ENCODE data around the gene CWC15.
"Not testable (repeated sequence)": the region's sequence is repeated elsewhere in the genome, so short reads cannot be mapped to it uniquely, and the experiment has no call there.

The CWC15 gene

DNA sequence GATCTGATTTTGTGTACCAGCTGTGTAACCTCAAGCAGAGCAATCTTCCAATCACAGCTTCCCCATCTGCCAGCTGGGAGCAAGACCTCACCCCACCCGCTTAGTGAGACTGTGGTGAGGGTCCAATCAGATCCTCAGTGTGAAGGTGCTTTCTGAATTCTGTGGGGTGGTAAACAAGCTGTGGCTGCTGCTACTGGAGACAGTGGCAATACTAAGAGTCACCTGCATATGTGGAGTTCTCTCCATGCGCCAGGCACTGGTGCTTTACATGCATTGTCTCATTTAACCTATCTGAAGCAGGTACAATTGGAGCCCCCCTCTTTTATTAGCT is 50.4 kb downstream of the CWC15 start:
- peaks cover 11% of the 10 kb centered on the region for H3K4me1 ChIP-seq (ENCODE audit: control insufficient read depth, insufficient read depth, low read length, poor library complexity, severe bottlenecking)
- DNase-seq: no peak
- no peaks in the 10 kb centered on the region for H3K27me3 ChIP-seq (replicated peaks; ENCODE audit: control insufficient read depth, insufficient read depth, low read length, poor library complexity, severe bottlenecking)

DNA sequence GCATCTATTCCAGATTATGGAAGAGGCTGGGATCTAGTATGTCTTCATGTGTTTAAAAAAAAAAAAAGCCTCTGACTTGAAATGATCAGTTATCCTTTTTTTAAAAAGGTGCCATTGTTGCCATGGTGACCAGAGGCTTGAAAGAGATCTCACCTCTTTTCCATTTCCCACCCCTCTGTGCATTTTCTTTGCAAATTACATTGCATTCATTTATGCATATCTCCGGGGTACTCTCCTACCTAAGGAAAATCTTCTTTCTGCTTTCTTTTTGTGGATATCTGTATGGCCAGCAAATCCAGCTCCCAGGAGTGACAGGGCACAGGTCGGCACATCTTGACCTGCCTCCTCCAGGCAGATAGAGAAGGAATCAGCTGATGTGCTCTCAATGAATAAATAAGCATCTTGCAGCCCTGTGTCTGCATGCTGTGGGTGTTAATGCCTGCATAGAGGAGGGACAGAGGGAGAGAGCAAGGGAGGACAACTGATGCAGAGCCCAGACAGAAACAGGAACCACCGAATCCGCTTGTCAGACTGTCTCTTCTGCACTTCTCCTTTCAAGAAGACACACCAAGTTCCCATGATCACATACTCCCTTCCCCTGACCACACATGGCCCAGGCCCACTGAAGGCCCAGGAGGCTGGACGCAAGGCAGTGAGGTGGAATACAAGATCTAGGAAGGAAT is 50.9 kb downstream of the CWC15 start:
- H3K4me3 ChIP-seq (ENCODE audit: insufficient read depth, low read depth, low read length, poor library complexity, severe bottlenecking): no peak overlapping the region
- DNase-seq: no peak
- H3K36me3 ChIP-seq (ENCODE audit: control insufficient read depth, insufficient read depth, low read length): no peaks in the 10 kb centered on the region
- H3K9me3 ChIP-seq (ENCODE audit: control insufficient read depth, low read length): no peaks in the 10 kb centered on the region
- H3K27me3 ChIP-seq (replicated peaks; ENCODE audit: control insufficient read depth, insufficient read depth, low read length, poor library complexity, severe bottlenecking): no peaks in the 10 kb centered on the region
- no peak overlapping the region for H3K27ac ChIP-seq (ENCODE audit: insufficient read depth, low read length, poor library complexity, severe bottlenecking)
- peaks cover 11% of the 10 kb centered on the region for H3K4me1 ChIP-seq (ENCODE audit: control insufficient read depth, insufficient read depth, low read length, poor library complexity, severe bottlenecking)

More for the DNA sequence above, 50.4 kb downstream of the CWC15 start:
- no peaks in the 10 kb centered on the region for H3K9me3 ChIP-seq (ENCODE audit: control insufficient read depth, low read length)
- H3K27ac ChIP-seq (ENCODE audit: insufficient read depth, low read length, poor library complexity, severe bottlenecking): no peak overlapping the region
- H3K36me3 ChIP-seq (ENCODE audit: control insufficient read depth, insufficient read depth, low read length): no peaks in the 10 kb centered on the region
- no peak overlapping the region for H3K4me3 ChIP-seq (ENCODE audit: insufficient read depth, low read depth, low read length, poor library complexity, severe bottlenecking)

DNA sequence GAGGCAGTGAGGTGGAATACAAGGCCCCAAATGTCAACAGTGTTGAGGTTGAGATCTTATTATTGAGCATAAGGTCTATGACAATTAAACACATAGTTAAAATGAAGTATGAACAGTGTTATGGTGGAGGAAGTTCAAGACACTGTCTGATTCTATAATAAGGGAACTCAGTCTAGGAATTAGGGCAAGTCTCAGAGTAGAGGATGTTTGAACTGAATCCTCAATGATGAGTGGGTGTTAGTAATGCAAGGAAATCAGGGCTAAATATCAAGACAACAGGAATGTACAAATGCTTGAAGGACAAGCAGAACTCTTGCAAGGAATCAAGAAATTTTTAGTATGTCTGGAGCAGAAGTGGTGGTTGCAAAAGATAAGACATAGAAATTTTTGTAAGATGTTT is 53.0 kb downstream of the CWC15 start:
- no peaks in the 10 kb centered on the region for H3K27me3 ChIP-seq (replicated peaks; ENCODE audit: control insufficient read depth, insufficient read depth, low read length, poor library complexity, severe bottlenecking)
- H3K9me3 ChIP-seq (ENCODE audit: control insufficient read depth, low read length): no peaks in the 10 kb centered on the region
- H3K4me3 ChIP-seq (ENCODE audit: insufficient read depth, low read depth, low read length, poor library complexity, severe bottlenecking): no peak overlapping the region
- H3K4me1 ChIP-seq (ENCODE audit: control insufficient read depth, insufficient read depth, low read length, poor library complexity, severe bottlenecking): no peaks in the 10 kb centered on the region
- no peaks in the 10 kb centered on the region for H3K36me3 ChIP-seq (ENCODE audit: control insufficient read depth, insufficient read depth, low read length)
- H3K27ac ChIP-seq (ENCODE audit: insufficient read depth, low read length, poor library complexity, severe bottlenecking): no peak overlapping the region
- DNase-seq: no peak

DNA sequence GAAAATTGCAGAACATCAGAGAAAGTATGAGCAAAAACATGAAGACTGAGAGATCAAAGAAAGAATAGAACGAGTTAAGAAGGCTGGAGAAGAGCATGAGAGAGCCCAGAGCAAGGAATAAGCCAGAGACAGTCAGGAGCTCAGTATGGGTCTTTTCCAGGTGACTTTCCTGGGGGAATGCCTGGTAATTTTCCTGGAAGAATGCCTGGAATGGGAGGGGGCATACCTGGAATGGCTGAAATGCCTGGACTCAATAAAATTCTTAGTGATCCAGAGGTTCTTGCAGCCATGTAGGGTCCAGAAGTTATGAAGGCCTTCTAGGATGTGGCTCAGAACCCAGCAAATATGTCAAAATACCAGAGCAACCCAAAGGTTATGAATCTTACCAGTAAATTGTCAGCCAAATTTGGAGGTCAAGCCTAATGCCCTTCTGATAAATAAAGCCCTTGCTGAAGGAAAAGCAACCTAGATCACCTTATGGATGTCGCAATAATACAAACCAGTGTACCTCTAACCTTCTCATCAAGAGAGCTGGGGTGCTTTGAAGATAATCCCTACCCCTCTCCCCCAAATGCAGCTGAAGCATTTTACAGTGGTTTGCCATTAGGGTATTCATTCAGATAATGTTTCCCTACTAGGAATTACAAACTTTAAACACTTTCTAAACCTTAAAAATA is 59.5 kb downstream of the CWC15 start:
- H3K4me1 ChIP-seq (ENCODE audit: control insufficient read depth, insufficient read depth, low read length, poor library complexity, severe bottlenecking); H3K36me3 ChIP-seq (ENCODE audit: control insufficient read depth, insufficient read depth, low read length); DNase-seq; H3K27me3 ChIP-seq (replicated peaks; ENCODE audit: control insufficient read depth, insufficient read depth, low read length, poor library complexity, severe bottlenecking); H3K9me3 ChIP-seq (ENCODE audit: control insufficient read depth, low read length); H3K4me3 ChIP-seq (ENCODE audit: insufficient read depth, low read depth, low read length, poor library complexity, severe bottlenecking); H3K27ac ChIP-seq (ENCODE audit: insufficient read depth, low read length, poor library complexity, severe bottlenecking): not testable (repeated sequence)

DNA sequence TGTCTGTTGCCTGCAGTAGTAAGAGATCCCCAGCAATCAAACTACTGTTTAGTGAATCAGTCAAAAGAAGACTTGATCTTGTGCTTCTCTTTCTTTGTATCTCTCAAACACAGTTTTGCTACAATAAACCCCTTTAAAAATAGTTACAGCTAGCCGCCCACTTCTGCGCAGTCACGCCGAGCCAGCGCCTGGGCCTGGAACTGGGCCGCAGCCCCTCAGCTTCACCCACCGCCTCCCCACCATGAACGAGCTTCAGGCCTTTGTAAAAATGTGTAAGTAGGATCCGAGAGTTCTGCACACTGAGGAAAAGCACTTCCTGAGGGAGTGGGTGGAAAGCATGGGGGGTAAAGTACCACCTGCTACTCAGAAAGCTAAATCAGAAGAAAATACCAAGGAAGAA is 60.5 kb downstream of the CWC15 start:
- DNase-seq: no peak
- Histone ChIP-seq H3K4me3 (ENCODE audit: insufficient read depth, low read depth, low read length, poor library complexity, severe bottlenecking) (no peak overlapping the region), H3K27me3 (replicated peaks; ENCODE audit: control insufficient read depth, insufficient read depth, low read length, poor library complexity, severe bottlenecking) (no peaks in the 10 kb centered on the region), H3K4me1 (ENCODE audit: control insufficient read depth, insufficient read depth, low read length, poor library complexity, severe bottlenecking) (no peaks in the 10 kb centered on the region), H3K9me3 (ENCODE audit: control insufficient read depth, low read length) (no peaks in the 10 kb centered on the region), H3K36me3 (ENCODE audit: control insufficient read depth, insufficient read depth, low read length) (no peaks in the 10 kb centered on the region), H3K27ac (ENCODE audit: insufficient read depth, low read length, poor library complexity, severe bottlenecking) (no peak overlapping the region)
